Naive thymus-derived CD8-positive, alpha-beta T cell (primary cell): ENCODE data around the gene KCNK4. TPM values are rescaled to one million over a fixed set of nuclear protein-coding genes. Genes with fewer than 3 reads are reported as not detected.

Experiments used
- microRNA-seq: library from miRNA; unstranded; fragments of <30 nt; microRNA quantifications from one replicate; pipeline ENCODE4 v1.2.0, GENCODE V29; 2022; ENCODE audit warnings: borderline microRNAs expressed
- polyA plus RNA-seq, 3 donors: library from polyadenylated mRNA; unstranded; fragments of 300-500 nt; fragmentation: Illumina TruSeq; gene quantifications; one replicate each; pipeline ENCODE4 v1.2.3, GENCODE V29; 2021
- total RNA-seq, 8 experiments: library from RNA in 2 of 8; stranded (reverse) in 2 of 8; gene quantifications; one replicate each; pipeline ENCODE4 v1.2.3 and lab custom pipeline; 2021 to 2026

KCNK4 gene
- total and polyA plus RNA-seq, 5 experiments from 2014 or later, result not detected

Small RNAs within 50 kb of the gene (microRNA-seq; reads per million reads assigned to microRNA genes)
- not detected for gene MIR7155

Other genes starting within 250 kb of the KCNK4 start
- 10 to 100 TPM; 10.8 to 14.4 TPM for gene MACROD1, start 125.2 kb upstream of the KCNK4 start, total RNA-seq
- 10 to 100 TPM in 2 of 3 donors, 1 to 10 TPM in 1; 7.3 to 14.4 (median 10.7) TPM for gene MACROD1, start 125.2 kb upstream of the KCNK4 start, polyA plus RNA-seq
- 100 to 1,000 TPM; 110 to 114 TPM for gene STIP1, start 105.1 kb upstream of the KCNK4 start, total RNA-seq
- 100 to 1,000 TPM in 1 of 3 donors, 10 to 100 TPM in 2; 59.4 to 132 (median 66.2) TPM for gene STIP1, start 105.1 kb upstream of the KCNK4 start, polyA plus RNA-seq
- 100 to 1,000 TPM; 104 to 108 TPM for gene FERMT3, start 84.6 kb upstream of the KCNK4 start, total RNA-seq
- gene FERMT3, start 84.6 kb upstream of the KCNK4 start, polyA plus RNA-seq, result 100 to 1,000 TPM; 125 to 149 (median 129) TPM
- gene TRPT1, start 65.1 kb upstream of the KCNK4 start, total RNA-seq, result 10 to 100 TPM; 40.2 to 41.0 TPM
- gene TRPT1, start 65.1 kb upstream of the KCNK4 start, polyA plus RNA-seq, result 10 to 100 TPM; 47.2 to 54.2 (median 51.4) TPM
- gene NUDT22, start 65.0 kb upstream of the KCNK4 start, total RNA-seq, result 10 to 100 TPM; 77.1 to 83.8 TPM
- gene NUDT22, start 65.0 kb upstream of the KCNK4 start, polyA plus RNA-seq, result 10 to 100 TPM; 43.4 to 50.4 (median 48.2) TPM
- gene DNAJC4, start 60.8 kb upstream of the KCNK4 start, total RNA-seq, result 10 to 100 TPM; 54.9 to 56.2 TPM
- 10 to 100 TPM; 21.5 to 33.2 (median 30.9) TPM for gene DNAJC4, start 60.8 kb upstream of the KCNK4 start, polyA plus RNA-seq
- 10 to 100 TPM; 59.7 to 62.1 TPM for gene VEGFB, start 56.7 kb upstream of the KCNK4 start, total RNA-seq
- 10 to 100 TPM; 11.2 to 28.1 (median 16.9) TPM for gene VEGFB, start 56.7 kb upstream of the KCNK4 start, polyA plus RNA-seq
- 10 to 100 TPM; 24.1 to 28.9 TPM for gene FKBP2, start 50.2 kb upstream of the KCNK4 start, total RNA-seq
- 10 to 100 TPM; 84.9 to 91.8 (median 85.5) TPM for gene FKBP2, start 50.2 kb upstream of the KCNK4 start, polyA plus RNA-seq
- 10 to 100 TPM; 39.1 to 45.5 TPM for gene PPP1R14B, start 44.4 kb upstream of the KCNK4 start, total RNA-seq
- 10 to 100 TPM; 22.4 to 50.6 (median 45.4) TPM for gene PPP1R14B, start 44.4 kb upstream of the KCNK4 start, polyA plus RNA-seq
- gene PLCB3, start 39.8 kb upstream of the KCNK4 start, total RNA-seq, result 1 to 10 TPM; 8.1 to 8.8 TPM
- under 1 TPM; 0.20 to 0.51 (median 0.35) TPM for gene PLCB3, start 39.8 kb upstream of the KCNK4 start, polyA plus RNA-seq
- gene BAD, start 6.6 kb upstream of the KCNK4 start, total RNA-seq, result 10 to 100 TPM; 13.7 to 18.5 TPM
- 10 to 100 TPM; 39.1 to 44.8 (median 39.9) TPM for gene BAD, start 6.6 kb upstream of the KCNK4 start, polyA plus RNA-seq
- 10 to 100 TPM; 33.0 to 33.3 TPM for gene GPR137, start 5.5 kb upstream of the KCNK4 start, total RNA-seq
- 1 to 10 TPM; 4.8 to 6.9 (median 6.4) TPM for gene GPR137, start 5.5 kb upstream of the KCNK4 start, polyA plus RNA-seq
- gene CATSPERZ, start 9.1 kb downstream of the KCNK4 start, total RNA-seq, result not detected
- gene CATSPERZ, start 9.1 kb downstream of the KCNK4 start, polyA plus RNA-seq, result not detected
- gene ESRRA, start 14.2 kb downstream of the KCNK4 start, total RNA-seq, result 10 to 100 TPM; 19.9 to 24.9 TPM
- gene ESRRA, start 14.2 kb downstream of the KCNK4 start, polyA plus RNA-seq, result 1 to 10 TPM; 3.5 to 9.1 (median 4.8) TPM
- 100 to 1,000 TPM; 159 to 162 TPM for gene TRMT112, start 26.3 kb downstream of the KCNK4 start, total RNA-seq
- gene TRMT112, start 26.3 kb downstream of the KCNK4 start, polyA plus RNA-seq, result 100 to 1,000 TPM; 509 to 524 (median 515) TPM
- gene PRDX5, start 26.8 kb downstream of the KCNK4 start, total RNA-seq, result 10 to 100 TPM; 47.5 to 51.5 TPM
- 100 to 1,000 TPM; 186 to 239 (median 206) TPM for gene PRDX5, start 26.8 kb downstream of the KCNK4 start, polyA plus RNA-seq
- gene CCDC88B, start 48.9 kb downstream of the KCNK4 start, total RNA-seq, result 100 to 1,000 TPM; 112 to 119 TPM
- gene CCDC88B, start 48.9 kb downstream of the KCNK4 start, polyA plus RNA-seq, result 10 to 100 TPM; 10.4 to 37.0 (median 19.2) TPM
- 10 to 100 TPM; 21.0 to 23.3 TPM for gene RPS6KA4, start 67.9 kb downstream of the KCNK4 start, total RNA-seq
- gene RPS6KA4, start 67.9 kb downstream of the KCNK4 start, polyA plus RNA-seq, result 1 to 10 TPM; 4.3 to 5.1 (median 5.1) TPM